Measurements from ENCODE around the gene SORCS2.

Gene SORCS2

GRCh38 chr4:7195546-7196287 is 3.4 kb downstream of the SORCS2 start:
- WGBS, result 85% methylated on average over 14 of the region's 14 CpGs
- Histone ChIP-seq H3K4me3 (ENCODE audit: low read length) (no peak overlapping the region), H3K36me3 (ENCODE audit: insufficient read depth, low read length) (no peaks in the 10 kb centered on the region), H3K27ac (ENCODE audit: low read depth, low read length) (no peak overlapping the region), H3K27me3 (ENCODE audit: insufficient read depth, low read length) (peaks cover 43% of the 10 kb centered on the region), H3K4me1 (ENCODE audit: insufficient read depth, low read length) (peaks cover 14% of the 10 kb centered on the region), H3K9ac (ENCODE audit: low read depth, low read length) (no peak overlapping the region), H3K9me3 (ENCODE audit: insufficient read depth, low read depth, low read length) (no peaks in the 10 kb centered on the region)

DNA sequence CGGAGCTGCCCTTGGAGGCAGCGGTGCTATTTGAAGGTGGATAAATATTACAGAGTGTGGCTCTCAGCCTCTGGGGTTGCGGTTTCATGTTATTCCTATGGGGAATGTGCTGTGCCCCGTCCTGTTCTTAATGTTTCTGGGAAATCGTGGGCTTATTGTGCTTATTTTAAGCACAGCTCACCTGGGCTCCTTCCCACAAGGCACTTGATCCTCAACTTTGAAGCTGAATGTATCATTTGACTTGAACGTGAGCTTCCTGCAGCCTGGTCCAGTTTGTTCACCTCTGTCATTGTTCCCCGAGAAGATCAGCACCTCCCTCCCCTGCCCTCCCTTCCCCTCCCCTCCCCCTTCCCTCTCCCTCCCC is 3.9 kb downstream of the SORCS2 start:
- peaks cover 37% of the 10 kb centered on the region for H3K27me3 ChIP-seq (ENCODE audit: insufficient read depth, low read length)
- no peak overlapping the region for H3K27ac ChIP-seq (ENCODE audit: low read depth, low read length)
- no peaks in the 10 kb centered on the region for H3K9me3 ChIP-seq (ENCODE audit: insufficient read depth, low read depth, low read length)
- no peaks in the 10 kb centered on the region for H3K36me3 ChIP-seq (ENCODE audit: insufficient read depth, low read length)
- H3K4me1 ChIP-seq (ENCODE audit: insufficient read depth, low read length), result peaks cover 14% of the 10 kb centered on the region
- H3K9ac ChIP-seq (ENCODE audit: low read depth, low read length), result no peak overlapping the region
- 73% methylated on average over 7 of the region's 7 CpGs for WGBS
- H3K4me3 ChIP-seq (ENCODE audit: low read length), result no peak overlapping the region

DNA sequence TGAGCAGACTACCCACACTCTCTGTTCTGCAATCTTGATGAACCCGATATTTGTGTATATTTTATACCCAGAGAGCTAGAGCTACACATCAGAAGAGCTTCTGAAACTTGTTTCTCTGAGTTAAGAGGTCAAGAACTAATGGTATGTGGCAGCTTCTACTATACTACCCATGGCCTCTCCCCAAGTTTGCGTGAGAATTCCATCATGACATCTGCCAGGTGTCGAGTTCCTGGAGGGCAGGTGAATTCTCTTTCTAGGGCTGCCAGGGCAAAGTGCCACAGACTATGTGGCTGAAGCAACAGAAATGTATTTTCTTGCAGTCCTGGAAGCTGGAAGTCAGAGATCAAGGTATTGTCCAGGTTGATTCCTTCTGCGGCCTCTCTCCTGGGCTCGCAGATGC is 4.4 kb downstream of the SORCS2 start:
- 87% methylated on average over 5 of the region's 5 CpGs for WGBS
- Histone ChIP-seq H3K27ac (ENCODE audit: low read depth, low read length) (no peak overlapping the region), H3K36me3 (ENCODE audit: insufficient read depth, low read length) (no peaks in the 10 kb centered on the region), H3K27me3 (ENCODE audit: insufficient read depth, low read length) (peaks cover 34% of the 10 kb centered on the region), H3K9me3 (ENCODE audit: insufficient read depth, low read depth, low read length) (no peaks in the 10 kb centered on the region), H3K4me3 (ENCODE audit: low read length) (no peak overlapping the region), H3K4me1 (ENCODE audit: insufficient read depth, low read length) (peaks cover 17% of the 10 kb centered on the region), H3K9ac (ENCODE audit: low read depth, low read length) (no peak overlapping the region)

DNA sequence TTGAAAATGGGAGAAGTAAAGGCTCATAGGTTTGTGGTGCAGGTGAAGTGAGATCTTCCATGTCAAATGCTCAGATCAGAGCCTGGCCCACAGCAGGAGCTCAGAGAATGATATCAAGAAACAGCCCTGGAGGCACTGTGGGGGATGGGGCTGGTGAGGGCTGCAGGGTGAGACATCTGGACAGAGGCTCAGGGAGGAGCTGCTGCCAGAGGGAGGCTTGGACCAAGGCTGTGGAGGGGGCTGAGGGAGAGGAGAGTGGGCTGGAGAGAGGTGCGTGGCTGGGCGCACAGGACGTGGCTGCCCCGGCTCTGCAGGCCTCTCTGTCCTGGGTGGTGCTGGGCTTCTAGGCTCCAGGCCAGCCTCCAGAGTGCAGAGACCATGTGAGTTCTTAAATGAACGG is 5.6 kb downstream of the SORCS2 start:
- Histone ChIP-seq H3K9ac (ENCODE audit: low read depth, low read length) (no peak overlapping the region), H3K4me3 (ENCODE audit: low read length) (no peak overlapping the region), H3K9me3 (ENCODE audit: insufficient read depth, low read depth, low read length) (no peaks in the 10 kb centered on the region), H3K27ac (ENCODE audit: low read depth, low read length) (no peak overlapping the region), H3K4me1 (ENCODE audit: insufficient read depth, low read length) (peaks cover 29% of the 10 kb centered on the region), H3K27me3 (ENCODE audit: insufficient read depth, low read length) (peaks cover 28% of the 10 kb centered on the region), H3K36me3 (ENCODE audit: insufficient read depth, low read length) (no peaks in the 10 kb centered on the region)
- WGBS, result 92% methylated on average over 5 of the region's 5 CpGs

- Histone ChIP-seq H3K36me3 (ENCODE audit: insufficient read depth, low read length) (no peaks in the 10 kb centered on the region), H3K4me3 (ENCODE audit: low read length) (no peak overlapping the region), H3K27ac (ENCODE audit: low read depth, low read length) (no peak overlapping the region), H3K9ac (ENCODE audit: low read depth, low read length) (no peak overlapping the region), H3K9me3 (ENCODE audit: insufficient read depth, low read depth, low read length) (no peaks in the 10 kb centered on the region), H3K27me3 (ENCODE audit: insufficient read depth, low read length) (peaks cover 21% of the 10 kb centered on the region), H3K4me1 (ENCODE audit: insufficient read depth, low read length) (peaks cover 29% of the 10 kb centered on the region)
- WGBS, result 91% methylated on average over 20 of the region's 20 CpGs
Observed at GRCh38 chr4:7198440-7199128, 6.2 kb downstream of the SORCS2 start.

DNA sequence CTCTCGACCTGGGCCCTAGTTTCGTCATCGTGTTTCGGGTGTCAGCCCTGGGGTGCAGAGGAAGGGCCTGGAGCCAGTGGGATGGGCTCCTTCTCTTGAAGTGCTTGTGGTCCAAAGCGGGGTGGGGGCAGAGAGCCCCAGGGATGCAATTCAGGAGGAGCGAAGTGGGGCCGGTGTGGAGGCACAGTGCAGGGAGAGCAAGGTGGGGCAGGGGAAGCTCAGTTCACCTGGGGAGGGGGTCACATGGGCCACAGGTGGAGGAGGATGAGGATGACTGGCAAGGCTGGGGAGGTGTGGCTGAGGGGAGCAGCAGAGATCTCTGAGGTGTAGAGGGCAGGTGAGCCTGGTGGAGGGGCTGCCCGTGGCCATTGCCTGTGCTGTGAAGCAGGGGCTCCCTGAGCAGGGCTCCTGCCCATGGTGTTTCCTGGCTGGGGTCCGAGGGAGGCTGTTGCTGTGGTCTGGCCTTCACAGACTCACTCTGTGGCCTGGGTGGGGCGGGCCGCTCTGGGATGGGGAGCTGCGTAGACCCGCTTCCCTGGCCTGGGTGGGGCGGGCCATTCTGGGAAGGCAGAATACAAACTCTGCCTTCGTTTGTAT is 6.9 kb downstream of the SORCS2 start:
- 88% methylated on average over 15 of the region's 15 CpGs for WGBS
- Histone ChIP-seq H3K36me3 (ENCODE audit: insufficient read depth, low read length) (no peaks in the 10 kb centered on the region), H3K27ac (ENCODE audit: low read depth, low read length) (no peak overlapping the region), H3K9ac (ENCODE audit: low read depth, low read length) (no peak overlapping the region), H3K4me1 (ENCODE audit: insufficient read depth, low read length) (peaks cover 29% of the 10 kb centered on the region), H3K4me3 (ENCODE audit: low read length) (no peak overlapping the region), H3K9me3 (ENCODE audit: insufficient read depth, low read depth, low read length) (no peaks in the 10 kb centered on the region), H3K27me3 (ENCODE audit: insufficient read depth, low read length) (peaks cover 14% of the 10 kb centered on the region)

GRCh38 chr4:7199771-7200441 is 7.6 kb downstream of the SORCS2 start:
- Histone ChIP-seq H3K36me3 (ENCODE audit: insufficient read depth, low read length) (no peaks in the 10 kb centered on the region), H3K9me3 (ENCODE audit: insufficient read depth, low read depth, low read length) (no peaks in the 10 kb centered on the region), H3K27ac (ENCODE audit: low read depth, low read length) (no peak overlapping the region), H3K4me3 (ENCODE audit: low read length) (no peak overlapping the region), H3K27me3 (ENCODE audit: insufficient read depth, low read length) (peaks cover 8% of the 10 kb centered on the region; the same call in 1 of the 2 replicates), H3K4me1 (ENCODE audit: insufficient read depth, low read length) (peaks cover 29% of the 10 kb centered on the region), H3K9ac (ENCODE audit: low read depth, low read length) (no peak overlapping the region)
- 84% methylated on average over 16 of the region's 16 CpGs for WGBS

DNA sequence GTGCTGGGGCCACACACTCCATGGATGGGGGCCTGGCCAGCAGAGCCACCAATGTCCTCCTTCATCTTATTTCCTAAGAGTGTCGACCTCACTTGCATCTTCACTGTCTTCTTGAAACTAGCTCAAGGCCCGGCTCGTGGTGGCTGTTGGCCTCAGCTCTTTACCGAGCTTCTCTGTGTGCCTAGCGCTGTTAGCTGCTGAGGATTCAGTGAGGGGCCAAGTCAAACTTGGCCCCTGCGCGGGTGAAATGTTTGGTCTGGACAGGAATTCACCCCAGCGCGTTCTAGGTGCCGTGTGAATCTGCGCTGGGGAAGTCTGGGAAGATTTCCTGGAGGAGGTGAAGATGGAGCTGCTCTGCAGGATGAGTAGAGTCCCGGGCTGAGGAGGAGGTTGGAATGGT is 8.5 kb downstream of the SORCS2 start:
- no peaks in the 10 kb centered on the region for H3K36me3 ChIP-seq (ENCODE audit: insufficient read depth, low read length)
- WGBS, result 92% methylated on average over 12 of the region's 12 CpGs
- no peaks in the 10 kb centered on the region for H3K27me3 ChIP-seq (ENCODE audit: insufficient read depth, low read length)
- no peak overlapping the region for H3K9ac ChIP-seq (ENCODE audit: low read depth, low read length)
- H3K4me1 ChIP-seq (ENCODE audit: insufficient read depth, low read length), result peaks cover 26% of the 10 kb centered on the region
- no peak overlapping the region for H3K4me3 ChIP-seq (ENCODE audit: low read length)
- H3K9me3 ChIP-seq (ENCODE audit: insufficient read depth, low read depth, low read length), result no peaks in the 10 kb centered on the region
- no peak overlapping the region for H3K27ac ChIP-seq (ENCODE audit: low read depth, low read length)

DNA sequence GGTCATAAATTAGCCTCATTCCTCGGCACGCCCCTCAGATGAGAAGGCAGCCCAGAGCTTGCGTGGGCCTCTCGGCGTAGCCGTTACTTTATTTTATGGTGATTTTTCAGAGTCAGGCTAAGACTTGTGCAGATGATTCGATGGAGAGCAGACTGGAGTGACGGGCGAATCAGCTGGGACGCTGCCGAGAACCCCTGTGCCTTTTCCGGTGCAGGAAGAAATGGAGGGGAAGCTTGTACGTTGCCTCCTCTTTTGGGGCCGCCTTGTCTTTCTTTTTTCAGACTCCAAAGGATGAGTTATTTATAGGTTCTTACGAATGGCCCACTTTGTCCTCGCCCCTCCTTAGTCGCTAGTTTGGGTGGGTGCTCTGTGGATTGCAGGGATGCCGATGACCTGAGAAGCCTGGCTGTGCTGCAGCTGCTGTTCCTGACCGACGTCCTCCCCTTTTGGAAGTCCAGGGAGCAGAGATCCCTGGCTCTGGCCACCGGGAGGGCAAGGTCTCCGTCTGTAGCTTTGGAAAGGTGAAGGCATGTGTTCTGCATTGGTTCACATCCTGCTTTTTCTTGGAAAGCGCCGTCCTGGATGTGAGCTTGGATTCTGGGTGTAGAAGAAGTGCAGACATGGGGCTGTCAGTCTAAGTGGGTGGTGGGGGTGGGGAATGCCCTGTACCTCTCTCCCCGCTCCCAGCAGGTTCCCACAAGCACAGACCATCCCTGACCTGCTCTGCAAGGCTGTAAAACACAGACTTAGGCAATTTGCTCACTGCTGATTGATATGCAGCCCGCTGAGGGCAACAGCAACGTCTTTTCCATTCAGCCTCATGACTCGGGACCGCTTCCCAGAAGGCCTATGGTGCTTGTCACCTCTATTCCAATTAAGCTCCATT is 9.3 kb downstream of the SORCS2 start:
- no peaks in the 10 kb centered on the region for H3K9me3 ChIP-seq (ENCODE audit: insufficient read depth, low read depth, low read length)
- peak overlapping the region; percentile 28; the same call in 1 of the 2 replicates for H3K27ac ChIP-seq (ENCODE audit: low read depth, low read length)
- H3K9ac ChIP-seq (ENCODE audit: low read depth, low read length), result peak overlapping the region; percentile 26; the same call in 1 of the 2 replicates
- H3K27me3 ChIP-seq (ENCODE audit: insufficient read depth, low read length), result no peaks in the 10 kb centered on the region
- no peaks in the 10 kb centered on the region for H3K36me3 ChIP-seq (ENCODE audit: insufficient read depth, low read length)
- WGBS, result 73% methylated on average over 29 of the region's 29 CpGs
- H3K4me1 ChIP-seq (ENCODE audit: insufficient read depth, low read length), result peaks cover 22% of the 10 kb centered on the region
- no peak overlapping the region for H3K4me3 ChIP-seq (ENCODE audit: low read length)

GRCh38 chr4:7202411-7202810 is 10.1 kb downstream of the SORCS2 start:
- no peaks in the 10 kb centered on the region for H3K36me3 ChIP-seq (ENCODE audit: insufficient read depth, low read length)
- no peaks in the 10 kb centered on the region for H3K9me3 ChIP-seq (ENCODE audit: insufficient read depth, low read depth, low read length)
- H3K4me3 ChIP-seq (ENCODE audit: low read length), result no peak overlapping the region
- H3K27me3 ChIP-seq (ENCODE audit: insufficient read depth, low read length), result no peaks in the 10 kb centered on the region
- peaks cover 25% of the 10 kb centered on the region for H3K4me1 ChIP-seq (ENCODE audit: insufficient read depth, low read length)
- WGBS, result 59% methylated on average over 8 of the region's 8 CpGs
- no peak overlapping the region for H3K9ac ChIP-seq (ENCODE audit: low read depth, low read length)
- H3K27ac ChIP-seq (ENCODE audit: low read depth, low read length), result peak overlapping the region; percentile 28; the same call in 1 of the 2 replicates

Measured in HUES64 (cell line).